PFSK-1 (cell line): ENCODE data around the gene MGLL.

Experiments
- POLR2AphosphoS5 ChIP-seq: IDR thresholded peaks from 2 replicates; pipeline ENCODE4 v1.6.1; 2012; ENCODE audit warnings: low read depth, mild to moderate bottlenecking, control low read depth, low read length, moderate library complexity
- TAF1 ChIP-seq: IDR thresholded peaks from 2 replicates; pipeline ENCODE4 v1.6.1; 2012; ENCODE audit warnings: low read length, control low read depth, borderline replicate concordance; ENCODE audit not compliant: insufficient read depth
- TF ChIP-seq, protein P1 (sequence below), 2 experiments: IDR thresholded peaks; 2 replicates each; pipeline versions ENCODE4 v1.6.1 to v1.8.0; 2011 to 2012; ENCODE audit warnings: low read depth in 2 of 2, low read length in 2 of 2, control low read depth in 1 of 2, inconsistent platforms in 1 of 2, mild to moderate bottlenecking in 1 of 2, moderate library complexity in 1 of 2; ENCODE audit not compliant: insufficient read depth in 1 of 2

DNA sequence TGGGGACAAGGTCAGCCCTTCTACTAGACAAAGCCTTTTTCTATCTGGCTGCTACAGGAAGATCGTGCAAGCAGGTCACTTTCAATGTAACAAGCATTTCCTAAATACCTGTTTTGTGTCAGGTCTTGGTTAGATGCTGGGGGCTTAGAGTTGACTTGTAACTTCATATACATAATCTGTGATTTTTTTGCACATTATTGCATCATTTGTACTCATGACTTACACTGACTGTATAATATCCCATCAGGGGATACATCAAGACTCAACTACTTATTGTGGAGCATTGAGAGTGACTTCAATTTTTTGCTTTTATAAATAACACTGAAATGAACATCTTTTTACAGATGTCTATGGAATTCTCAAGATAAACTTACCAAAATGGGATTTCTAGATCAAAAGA, 80.6 kb downstream of the MGLL start:
- TF ChIP-seq, protein P1, sequence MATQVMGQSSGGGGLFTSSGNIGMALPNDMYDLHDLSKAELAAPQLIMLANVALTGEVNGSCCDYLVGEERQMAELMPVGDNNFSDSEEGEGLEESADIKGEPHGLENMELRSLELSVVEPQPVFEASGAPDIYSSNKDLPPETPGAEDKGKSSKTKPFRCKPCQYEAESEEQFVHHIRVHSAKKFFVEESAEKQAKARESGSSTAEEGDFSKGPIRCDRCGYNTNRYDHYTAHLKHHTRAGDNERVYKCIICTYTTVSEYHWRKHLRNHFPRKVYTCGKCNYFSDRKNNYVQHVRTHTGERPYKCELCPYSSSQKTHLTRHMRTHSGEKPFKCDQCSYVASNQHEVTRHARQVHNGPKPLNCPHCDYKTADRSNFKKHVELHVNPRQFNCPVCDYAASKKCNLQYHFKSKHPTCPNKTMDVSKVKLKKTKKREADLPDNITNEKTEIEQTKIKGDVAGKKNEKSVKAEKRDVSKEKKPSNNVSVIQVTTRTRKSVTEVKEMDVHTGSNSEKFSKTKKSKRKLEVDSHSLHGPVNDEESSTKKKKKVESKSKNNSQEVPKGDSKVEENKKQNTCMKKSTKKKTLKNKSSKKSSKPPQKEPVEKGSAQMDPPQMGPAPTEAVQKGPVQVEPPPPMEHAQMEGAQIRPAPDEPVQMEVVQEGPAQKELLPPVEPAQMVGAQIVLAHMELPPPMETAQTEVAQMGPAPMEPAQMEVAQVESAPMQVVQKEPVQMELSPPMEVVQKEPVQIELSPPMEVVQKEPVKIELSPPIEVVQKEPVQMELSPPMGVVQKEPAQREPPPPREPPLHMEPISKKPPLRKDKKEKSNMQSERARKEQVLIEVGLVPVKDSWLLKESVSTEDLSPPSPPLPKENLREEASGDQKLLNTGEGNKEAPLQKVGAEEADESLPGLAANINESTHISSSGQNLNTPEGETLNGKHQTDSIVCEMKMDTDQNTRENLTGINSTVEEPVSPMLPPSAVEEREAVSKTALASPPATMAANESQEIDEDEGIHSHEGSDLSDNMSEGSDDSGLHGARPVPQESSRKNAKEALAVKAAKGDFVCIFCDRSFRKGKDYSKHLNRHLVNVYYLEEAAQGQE (IDR thresholded peaks at IDR 0.05; ENCODE audit: insufficient read depth in 1 of 2, low read depth in 2 of 2, low read length in 2 of 2), result no peak
- TF ChIP-seq POLR2AphosphoS5, result no peak
- no peak for TF ChIP-seq TAF1
